Endothelial cell of umbilical vein (primary cell): ENCODE measurements around the gene TERT.

Experiments used
- CTCF ChIP-seq, 2 donors: IDR thresholded peaks; 1 replicate in 1 of 2; 2 replicates in 1 of 2; pipeline ENCODE4 v1.5.1; 2011; ENCODE audit warnings: low read length in 2 of 2, mild to moderate bottlenecking in 2 of 2, moderate library complexity in 2 of 2, control low read depth in 1 of 2, inconsistent platforms in 1 of 2, low read depth in 1 of 2; ENCODE audit not compliant: insufficient read depth in 1 of 2; ENCODE audit errors: extremely low read depth in 1 of 2
- EZH2 ChIP-seq: IDR thresholded peaks from 2 replicates; pipeline ENCODE4 v1.6.1; 2012; ENCODE audit warnings: borderline replicate concordance, low read depth, mild to moderate bottlenecking, moderate library complexity, low read length, inconsistent platforms; ENCODE audit not compliant: severe bottlenecking
- POLR2A ChIP-seq: IDR thresholded peaks from 2 replicates; pipeline ENCODE4 v1.6.1; 2012; ENCODE audit warnings: low read depth, mild to moderate bottlenecking, control low read depth, low read length
- POLR2AphosphoS5 ChIP-seq: IDR thresholded peaks from 2 replicates; pipeline ENCODE4 v1.6.1; 2012; ENCODE audit warnings: low read depth, mild to moderate bottlenecking, control low read depth, low read length, moderate library complexity; ENCODE audit not compliant: insufficient read depth
- TF ChIP-seq, protein P1 (sequence below): IDR thresholded peaks from 2 replicates; pipeline ENCODE4 v1.6.1; 2011; ENCODE audit not compliant: insufficient read depth, insufficient read length

GRCh38 chr5:1243487-1244130 is 51.3 kb downstream of the TERT start:
- TF ChIP-seq EZH2, result no peak
- TF ChIP-seq POLR2A, result no peak
- TF ChIP-seq CTCF (IDR thresholded peaks at IDR 0.05; ENCODE audit: extremely low read depth in 1 of 2, insufficient read depth in 1 of 2, low read depth in 1 of 2, low read length in 2 of 2), result no peak
- TF ChIP-seq, protein P1, sequence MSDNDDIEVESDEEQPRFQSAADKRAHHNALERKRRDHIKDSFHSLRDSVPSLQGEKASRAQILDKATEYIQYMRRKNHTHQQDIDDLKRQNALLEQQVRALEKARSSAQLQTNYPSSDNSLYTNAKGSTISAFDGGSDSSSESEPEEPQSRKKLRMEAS, result no peak
- TF ChIP-seq POLR2AphosphoS5, result no peak
